ENCODE results near the gene DNAH11.
"Not testable (repeated sequence)": the region's sequence is repeated elsewhere in the genome, so short reads cannot be mapped to it uniquely, and the experiment has no call there.

DNAH11 gene

DNA sequence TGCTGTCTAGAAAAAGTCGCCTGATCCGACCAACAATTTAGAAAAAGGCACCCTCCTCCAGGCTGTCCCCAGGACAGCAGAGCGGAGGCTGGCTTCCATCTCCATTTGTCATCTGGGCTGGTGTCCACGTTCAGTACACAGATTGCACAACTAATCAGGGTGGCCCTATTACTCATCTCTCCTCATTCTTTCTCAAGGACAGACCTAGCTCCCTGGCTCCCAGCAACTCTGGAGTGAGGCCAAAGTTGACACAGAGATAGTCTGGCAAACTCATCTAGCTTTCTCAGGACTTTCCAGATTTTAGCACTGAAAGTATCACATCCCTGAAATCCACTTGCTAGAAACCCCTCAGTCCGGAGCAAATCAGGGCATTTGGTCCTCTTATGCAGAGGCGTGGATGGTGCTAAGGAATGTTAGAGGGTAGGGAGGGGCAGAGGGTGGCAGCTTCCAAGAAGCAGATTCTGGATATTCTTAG, 75.1 kb downstream of the DNAH11 start:
- no peak for DNase-seq

GRCh38 chr7:21618706-21619105, 75.9 kb downstream of the DNAH11 start:
- DNase-seq: no peak

DNA sequence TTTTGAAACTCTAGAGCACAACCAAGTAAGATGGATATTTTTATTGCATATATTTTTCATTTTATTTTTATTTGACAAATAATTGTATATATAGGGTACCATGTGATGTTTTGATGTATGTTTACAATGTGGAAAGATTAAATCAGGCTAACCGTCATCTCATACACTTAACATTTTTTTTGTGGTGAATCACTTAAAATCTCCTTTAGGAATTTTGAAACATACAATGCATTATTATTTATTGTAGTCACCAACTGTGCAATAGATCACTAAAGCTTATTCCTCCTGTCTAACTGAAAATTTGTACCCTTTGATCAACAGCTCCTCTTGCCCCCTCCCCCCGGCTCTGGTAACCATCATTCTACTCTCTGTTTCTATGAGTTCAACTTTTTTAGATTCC, 77.2 kb downstream of the DNAH11 start:
- DNase-seq: no peak

- no peak for DNase-seq
These were observed 81.5 kb downstream of the DNAH11 start for GRCh38 chr7:21624320-21624719.

DNA sequence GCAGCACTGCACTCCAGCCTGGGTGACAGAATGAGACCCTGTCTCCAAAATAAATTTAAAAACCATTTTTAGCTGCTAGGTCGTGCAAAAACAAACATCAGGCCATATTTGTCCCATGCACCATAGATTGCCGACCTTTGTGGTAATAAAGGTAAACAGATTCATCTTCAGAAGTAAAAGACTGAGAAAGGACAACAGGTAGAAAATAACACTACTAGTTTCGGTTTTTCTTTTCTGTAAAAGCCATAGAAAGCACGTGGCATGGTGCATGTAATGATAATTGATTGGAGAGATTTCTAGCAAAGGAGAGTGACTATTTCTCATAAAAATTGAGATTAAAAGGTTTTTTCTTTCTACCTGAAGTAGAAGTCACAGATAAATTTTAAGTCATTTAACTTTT, 93.9 kb downstream of the DNAH11 start:
- no peak for DNase-seq

- no peak for DNase-seq
These were observed 96.5 kb downstream of the DNAH11 start for GRCh38 chr7:21639206-21639868.

- no peak for DNase-seq
These were observed 97.3 kb downstream of the DNAH11 start for GRCh38 chr7:21640105-21640504.

DNA sequence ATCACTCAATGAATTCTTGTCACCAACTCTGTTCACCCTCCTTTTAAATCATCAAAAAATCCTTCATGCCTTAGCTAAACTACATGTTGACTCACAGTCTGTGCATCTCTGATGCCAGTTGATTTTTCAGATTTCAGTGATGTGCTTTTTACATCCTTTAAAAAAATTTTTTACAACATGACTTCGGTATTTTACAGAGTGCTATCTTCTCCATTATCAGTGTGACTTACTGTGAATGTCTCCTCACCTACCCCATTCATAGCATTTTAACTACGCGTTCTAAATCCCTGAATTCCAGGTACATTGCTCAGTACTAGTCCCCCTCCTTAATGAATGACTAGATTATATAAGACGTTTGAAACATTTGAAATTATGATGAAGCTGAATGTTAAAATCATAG, 98.7 kb downstream of the DNAH11 start:
- DNase-seq: no peak

DNA sequence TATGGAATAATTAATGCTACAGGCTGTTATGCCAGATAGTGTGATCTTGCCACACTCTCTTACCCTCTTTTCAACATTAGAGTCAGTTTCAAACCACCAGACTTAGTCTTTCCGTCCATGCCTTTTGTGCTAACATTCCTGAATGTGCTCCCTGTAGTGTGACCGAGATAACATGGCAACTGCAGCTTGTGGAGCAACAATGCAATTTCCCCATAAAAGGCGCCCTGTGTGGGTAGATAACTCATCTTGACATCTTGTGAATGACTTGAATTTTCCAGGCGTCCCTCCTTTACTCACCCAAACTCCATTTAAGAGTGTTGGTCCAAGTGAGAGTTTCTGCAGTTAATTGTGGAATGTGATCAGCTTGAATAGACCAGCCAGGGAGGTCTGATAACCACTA, 99.6 kb downstream of the DNAH11 start:
- no peak for DNase-seq

DNA sequence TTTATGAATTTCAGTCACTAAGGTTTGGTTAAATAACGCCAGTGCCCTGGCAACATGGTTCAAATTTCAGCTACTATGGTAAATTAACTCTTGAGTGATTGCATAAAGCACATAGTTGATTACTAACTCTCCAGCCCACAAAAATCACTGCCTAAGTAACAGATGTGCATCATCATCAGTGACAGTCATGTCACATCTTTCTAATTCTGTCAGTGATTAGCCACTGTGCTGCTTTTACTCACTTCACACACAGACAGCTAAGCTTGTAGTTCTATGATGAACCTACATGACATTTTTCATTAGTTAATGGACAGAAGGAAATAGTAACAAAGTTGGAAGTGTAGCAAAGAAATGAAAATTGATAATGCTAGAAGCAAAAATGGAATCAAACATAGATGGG, 108.9 kb downstream of the DNAH11 start:
- no peak for DNase-seq

DNA sequence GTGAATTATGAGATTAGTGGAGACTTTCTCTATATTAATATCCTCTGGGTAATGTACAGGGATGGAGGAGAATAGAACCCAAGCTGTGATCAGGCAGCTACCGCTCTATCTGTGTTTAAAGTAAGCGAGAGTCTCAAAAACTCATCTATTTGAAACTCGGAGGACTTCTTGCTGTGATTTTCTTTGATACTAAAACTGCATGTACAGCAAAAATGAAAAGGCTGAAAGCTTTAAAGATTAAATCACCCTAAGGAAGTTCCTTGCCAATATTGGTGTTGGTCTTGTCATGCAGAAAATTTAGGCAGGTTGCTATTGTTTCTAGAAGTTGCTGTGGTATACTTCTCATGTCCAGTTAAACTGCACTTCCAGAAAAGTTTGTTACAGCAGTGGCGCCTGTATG, 110.8 kb downstream of the DNAH11 start:
- no peak for DNase-seq

- no peak for DNase-seq
These were observed 113.2 kb downstream of the DNAH11 start for GRCh38 chr7:21656081-21656480.

DNA sequence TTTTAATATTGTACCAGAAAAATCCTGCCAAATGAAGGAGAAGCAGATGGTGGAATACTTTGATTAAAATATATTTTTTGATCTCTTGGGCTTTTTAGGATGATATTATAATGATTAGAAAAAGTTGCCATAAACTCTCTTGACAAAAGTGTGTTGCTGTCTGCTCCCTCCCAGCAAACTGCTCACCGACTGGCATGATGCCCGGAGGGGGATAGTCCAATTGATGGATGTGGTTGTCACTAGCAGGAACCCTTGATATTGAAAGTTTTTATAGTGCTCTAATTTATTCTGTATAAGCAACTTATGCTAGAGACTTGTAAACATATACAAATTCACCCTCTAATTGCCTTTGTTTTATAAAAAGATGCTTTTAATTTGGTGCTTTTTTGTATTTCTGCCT, 114.0 kb downstream of the DNAH11 start:
- no peak for DNase-seq

DNA sequence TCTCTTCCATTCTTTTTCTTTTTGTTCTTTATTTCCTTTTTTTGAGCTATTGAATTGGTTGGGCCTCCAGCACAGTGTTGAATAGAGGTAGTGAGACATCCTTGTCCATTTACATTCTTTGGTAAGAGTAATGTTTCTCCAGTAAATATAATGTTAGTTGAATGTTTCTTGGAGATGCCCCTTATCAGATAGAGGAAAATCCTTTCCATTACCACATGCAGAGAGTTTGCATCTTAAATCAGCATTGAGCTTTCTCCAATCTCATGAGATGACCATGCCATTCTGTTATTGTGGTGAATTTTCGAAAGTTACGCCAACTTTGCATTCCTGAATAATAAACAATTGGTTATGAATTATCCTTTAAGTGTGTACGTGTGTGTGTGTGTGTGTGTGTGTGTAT, 127.7 kb downstream of the DNAH11 start:
- no peak for DNase-seq

DNA sequence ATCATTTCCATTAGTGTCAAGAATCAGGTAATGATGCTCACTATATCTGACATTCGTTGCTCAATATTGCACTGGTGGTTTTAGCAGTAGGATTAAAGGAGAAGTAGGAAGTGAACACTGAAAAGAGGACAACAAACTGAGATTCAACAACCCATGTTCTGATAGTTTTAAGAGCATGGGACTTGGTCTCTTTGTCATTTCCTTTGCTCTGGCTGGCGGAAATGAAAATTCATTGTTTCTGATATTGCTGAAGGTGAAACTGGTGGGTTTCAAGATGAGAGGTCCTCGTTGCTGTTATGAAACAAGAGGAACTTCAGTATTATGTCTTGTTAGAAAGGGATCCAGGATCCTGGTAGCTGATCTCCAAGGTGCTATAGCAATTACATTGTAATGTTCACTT, 129.0 kb downstream of the DNAH11 start:
- no peak for DNase-seq

DNA sequence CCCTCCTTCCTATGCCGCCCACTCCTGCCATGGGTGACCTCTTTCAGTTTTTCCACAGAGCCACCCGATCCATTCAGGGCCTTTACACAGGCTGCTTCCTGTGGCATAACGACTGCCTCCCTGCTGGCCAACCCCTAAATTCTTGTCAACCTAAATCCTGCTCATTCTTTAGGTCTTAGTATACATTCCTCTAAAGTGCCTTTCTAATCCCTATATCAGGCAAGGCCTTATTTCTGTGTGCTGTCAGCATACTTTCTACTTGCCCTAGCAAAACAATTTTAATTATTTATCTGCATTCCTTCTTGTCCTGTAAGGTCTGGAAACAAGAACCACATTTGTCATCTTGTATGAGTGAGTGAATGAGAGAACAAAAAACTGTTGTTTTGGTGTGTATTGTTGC, 132.4 kb downstream of the DNAH11 start:
- DNase-seq: no peak

- DNase-seq: no peak
These were observed 147.9 kb downstream of the DNAH11 start for GRCh38 chr7:21690705-21691104.

- not testable (repeated sequence) for DNase-seq
These were observed 148.3 kb downstream of the DNAH11 start for GRCh38 chr7:21691146-21691545.

DNA sequence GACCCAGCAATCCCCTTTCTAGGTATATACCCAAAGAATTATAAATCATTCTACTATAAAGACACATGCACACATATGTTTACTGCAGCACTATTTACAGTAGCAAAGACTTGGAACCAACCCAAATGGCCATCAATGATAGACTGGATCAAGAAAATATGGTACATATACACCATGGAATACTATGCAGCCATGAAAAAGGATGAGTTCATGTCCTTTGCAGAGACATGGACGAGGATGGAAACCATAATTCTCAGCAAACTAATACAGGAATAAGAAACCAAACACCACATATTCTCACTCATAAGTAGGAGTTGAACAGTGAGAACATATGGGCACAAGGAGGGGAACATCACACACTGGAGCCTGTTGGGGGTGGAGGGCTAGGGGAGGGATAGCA, 157.7 kb downstream of the DNAH11 start:
- DNase-seq: not testable (repeated sequence)

GRCh38 chr7:21702303-21702702, 159.5 kb downstream of the DNAH11 start:
- DNase-seq: no peak

DNA sequence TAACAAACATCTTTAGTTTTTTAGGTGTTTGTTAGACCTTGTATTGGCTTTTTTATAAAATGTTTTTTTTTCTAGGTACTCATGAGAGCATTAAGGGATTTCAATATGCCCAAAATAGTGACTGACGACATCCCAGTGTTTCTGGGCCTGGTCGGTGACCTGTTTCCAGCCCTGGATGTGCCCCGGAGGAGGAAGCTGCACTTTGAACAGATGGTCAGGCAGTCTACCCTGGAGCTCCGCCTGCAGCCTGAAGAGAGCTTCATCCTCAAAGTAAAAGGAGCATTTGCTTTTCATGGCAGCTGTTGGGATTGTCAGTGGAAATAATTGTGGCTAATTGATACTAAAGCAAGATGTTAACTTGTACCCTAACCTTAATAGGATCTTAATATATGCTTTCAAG, 161.5 kb downstream of the DNAH11 start:
- DNase-seq: no peak

DNA sequence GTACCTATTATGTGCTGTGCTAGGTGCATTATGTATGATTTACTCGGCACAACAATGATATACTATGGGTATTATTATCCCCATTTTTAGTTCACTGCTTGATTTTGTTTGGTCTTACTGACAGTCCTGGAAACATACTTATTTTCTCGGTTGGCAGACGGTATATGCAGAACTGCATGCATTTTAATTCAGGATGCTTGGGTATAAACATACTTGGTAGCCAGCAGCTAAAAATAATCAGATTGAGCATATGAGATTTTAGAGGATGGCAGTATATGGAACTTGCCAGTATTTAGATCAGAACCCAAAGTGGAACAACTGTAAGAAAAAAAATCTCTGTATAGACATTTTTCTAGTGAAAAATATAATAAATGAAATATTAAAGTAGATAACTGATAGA, 163.3 kb downstream of the DNAH11 start:
- DNase-seq: no peak

DNA sequence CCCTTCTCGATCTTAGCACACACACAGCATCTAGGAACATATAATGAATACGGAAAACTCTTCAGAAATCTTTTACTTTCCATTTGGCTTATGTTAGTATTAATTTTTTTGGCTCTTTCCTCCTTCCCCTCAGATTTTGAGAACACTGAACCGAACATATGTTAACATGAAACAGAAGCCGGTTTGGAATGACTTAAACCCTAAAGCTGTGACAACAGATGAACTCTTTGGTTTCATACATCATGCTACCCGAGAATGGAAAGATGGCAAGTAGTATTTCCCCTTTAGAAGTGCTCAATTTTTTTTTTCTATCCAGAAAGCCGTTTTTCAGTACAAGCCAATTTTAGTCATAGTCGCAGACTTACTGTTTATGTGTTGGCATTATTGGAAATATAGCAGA, 164.7 kb downstream of the DNAH11 start:
- DNase-seq: no peak

DNA sequence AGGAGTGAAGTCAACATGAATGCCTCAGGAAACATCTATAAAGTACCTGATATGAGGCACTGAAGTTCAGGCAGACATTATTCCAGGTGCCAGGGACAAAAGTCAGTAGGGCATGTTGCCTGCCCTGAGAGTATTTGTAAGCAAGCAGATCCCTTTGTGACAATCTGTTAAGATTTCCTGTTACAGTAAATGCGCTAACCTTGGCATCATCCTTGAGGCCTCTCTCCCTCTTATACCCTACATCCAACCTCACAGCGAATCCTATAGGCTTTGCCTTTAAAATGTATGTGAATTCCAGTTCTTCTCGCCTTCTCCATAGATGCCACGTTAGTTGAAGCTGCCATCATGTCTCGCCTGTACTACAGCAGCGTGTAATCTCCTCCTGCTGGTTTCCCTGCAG, 165.3 kb downstream of the DNAH11 start:
- no peak for DNase-seq

- DNase-seq: no peak
These were observed 174.5 kb downstream of the DNAH11 start for GRCh38 chr7:21717323-21717722.

DNA sequence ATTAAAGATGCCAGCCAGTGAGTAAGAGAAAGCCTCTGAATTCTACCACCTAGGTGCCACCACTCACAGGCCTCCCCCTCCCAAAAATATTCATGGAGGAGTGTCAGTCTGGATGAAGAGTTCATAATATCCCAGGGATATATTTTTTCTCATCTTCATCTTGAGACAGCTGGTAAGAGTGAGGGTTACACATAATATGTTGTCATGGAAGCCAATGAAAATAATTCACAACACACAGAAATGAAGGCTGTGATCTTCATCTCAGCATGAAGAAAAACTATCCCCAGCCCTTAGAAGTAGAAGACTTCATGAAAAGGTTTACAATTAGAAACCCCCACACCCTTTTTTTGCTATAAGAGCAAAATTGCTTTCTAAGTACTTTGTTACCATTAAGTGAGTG, 175.6 kb downstream of the DNAH11 start:
- no peak for DNase-seq
